Skin of body (tissue), 2 donors: ENCODE measurements around the gene FUOM. TPM values are rescaled to one million over a fixed set of nuclear protein-coding genes. Genes with fewer than 3 reads are reported as not detected.
"Not testable (repeated sequence)": the region's sequence is repeated elsewhere in the genome, so short reads cannot be mapped to it uniquely, and the experiment has no call there.

ENCODE experiments used
- DNase-seq: peaks from one replicate; lab custom pipeline; 2025; lab: John Stamatoyannopoulos, UW
- total RNA-seq: library from RNA; depleted of rRNA; stranded (reverse); fragments of >200 nt; gene quantifications from one replicate; pipeline ENCODE4 v1.2.3, GENCODE V29; 2014

Gene FUOM
- total RNA-seq, 1 donor from 2014 or later: 11.2 TPM

GRCh38 chr10:133335246-133336117, 22.3 kb downstream of the FUOM start:
- DNase-seq: no peak

GRCh38 chr10:133334503-133335245, 23.1 kb downstream of the FUOM start:
- DNase-seq: no peak

GRCh38 chr10:133332936-133333699, 24.7 kb downstream of the FUOM start:
- no peak for DNase-seq

- peak; percentile 58 for DNase-seq
Measured at GRCh38 chr10:133329491-133330202, 28.2 kb downstream of the FUOM start.

GRCh38 chr10:133328358-133329343, 29.2 kb downstream of the FUOM start:
- no peak for DNase-seq

- no peak for DNase-seq
Measured at GRCh38 chr10:133327651-133328357, 30.0 kb downstream of the FUOM start.

- DNase-seq: no peak
Measured at GRCh38 chr10:133326745-133327650, 30.8 kb downstream of the FUOM start.

- DNase-seq: no peak
Measured at GRCh38 chr10:133326223-133326551, 31.6 kb downstream of the FUOM start.

GRCh38 chr10:133325440-133326222, 32.2 kb downstream of the FUOM start:
- no peak for DNase-seq

- no peak for DNase-seq
Measured at GRCh38 chr10:133324857-133325260, 33.0 kb downstream of the FUOM start.

GRCh38 chr10:133324198-133324792, 33.5 kb downstream of the FUOM start:
- no peak for DNase-seq

GRCh38 chr10:133322064-133322709, 35.6 kb downstream of the FUOM start:
- not testable (repeated sequence) for DNase-seq

GRCh38 chr10:133320852-133321422, 36.9 kb downstream of the FUOM start:
- not testable (repeated sequence) for DNase-seq

- no peak for DNase-seq
Measured at GRCh38 chr10:133318494-133319127, 39.2 kb downstream of the FUOM start.

GRCh38 chr10:133316732-133317131, 41.1 kb downstream of the FUOM start:
- DNase-seq: no peak

GRCh38 chr10:133316266-133316665, 41.6 kb downstream of the FUOM start:
- no peak for DNase-seq
